HCT116 (cell line): ENCODE results near the gene ZNF451. TPM values are rescaled to one million over a fixed set of nuclear protein-coding genes. Genes with fewer than 3 reads are reported as not detected.

Experiments used
- ATAC-seq: fragments of 200-7000 bp; cut with Tn5 transposase; 2 replicates; pipeline ENCODE4 v1.9.1; 2020; ENCODE audit warnings: mild to moderate bottlenecking, moderate library complexity
- BruUV-seq: library from RNA; stranded (reverse); fragments of 400-500 nt; replicated peaks from 2 replicates; lab custom pipeline; 2021; lab: Mats Ljungman, UMichigan
- CTCF ChIA-PET: fragments of 300-600 bp; sonication (Branson Sonifier 250); formaldehyde crosslinking; loops from one replicate; lab custom pipeline; 2021; ENCODE audit warnings: antibody characterized with exemption; lab: Charles Lee
- POLR2A ChIA-PET: fragments of 300-600, 350-600 bp; sonication (Branson Sonifier 250); formaldehyde crosslinking; loops from one replicate; lab custom pipeline; 2021; ENCODE audit warnings: antibody characterized with exemption; lab: Charles Lee
- RAD21 ChIA-PET, 2 experiments: fragments of 300-600 bp; sonication (Branson Sonifier 250); formaldehyde crosslinking; loops; one replicate each; lab custom pipeline; 2023; ENCODE audit warnings: low total read pairs in 2 of 2; ENCODE audit not compliant: uncharacterized antibody in 2 of 2, unreplicated experiment in 2 of 2, low non-redundant PET in 1 of 2; lab: Charles Lee
- DNase-seq: peaks from one replicate; pipeline ENCODE4 v3.0.0-alpha.2; 2010; ENCODE audit warnings: low read depth, low spot score
- H2AFZ ChIP-seq: fragments of 200-600 bp; shearing (Covaris generic), sonication (generic); 2 replicates; pipeline ENCODE4 v1.6.1; 2017; ENCODE audit warnings: low read depth, mixed run types, mixed read lengths, antibody characterized with exemption, low read length; ENCODE audit not compliant: poor library complexity, severe bottlenecking
- H3K27ac ChIP-seq: 2 replicates; pipeline ENCODE4 v1.5.1; 2012; ENCODE audit warnings: low read depth, low read length
- H3K27me3 ChIP-seq: fragments of 200-600 bp; sonication (generic); 2 replicates; pipeline ENCODE4 v1.6.1; 2016; ENCODE audit warnings: mixed run types, low read length, mixed read lengths; ENCODE audit not compliant: insufficient read depth
- H3K36me3 ChIP-seq, 2 experiments: fragments of 200-500 bp in 1 of 2; fragments of 200-600 bp in 1 of 2; sonication (Bioruptor generic) in 1 of 2; sonication (generic) in 1 of 2; 2 replicates each; pipeline versions ENCODE4 v1.5.1 to v1.6.1; 2014 to 2016; ENCODE audit warnings: low read length in 2 of 2, inconsistent platforms in 1 of 2, mixed read lengths in 1 of 2, mixed run types in 1 of 2; ENCODE audit not compliant: insufficient read depth in 2 of 2, control insufficient read depth in 1 of 2
- H3K4me1 ChIP-seq, 2 experiments: fragments of 200-600 bp in 1 of 2; sonication (generic) in 1 of 2; 2 replicates each; pipeline versions ENCODE4 v1.5.1 to v1.6.1; 2012 to 2017; ENCODE audit warnings: low read length in 2 of 2, inconsistent platforms in 1 of 2, mild to moderate bottlenecking in 1 of 2, mixed read lengths in 1 of 2, mixed run types in 1 of 2, moderate library complexity in 1 of 2; ENCODE audit not compliant: insufficient read depth in 2 of 2, control insufficient read depth in 1 of 2
- H3K4me2 ChIP-seq: fragments of 200-600 bp; sonication (generic); 2 replicates; pipeline ENCODE4 v1.6.1; 2017; ENCODE audit warnings: mixed run types, low read length, mixed read lengths
- H3K4me3 ChIP-seq, 2 experiments: fragments of 200-600 bp in 1 of 2; sonication (generic) in 1 of 2; replicated peaks in 1 of 2; 2 replicates each; pipeline ENCODE4 v1.5.1; 2011 to 2016; ENCODE audit warnings: low read length in 2 of 2, control low read depth in 1 of 2, low read depth in 1 of 2, mild to moderate bottlenecking in 1 of 2, mixed read lengths in 1 of 2, mixed run types in 1 of 2
- H3K79me2 ChIP-seq: fragments of 200-600 bp; sonication (generic); 2 replicates; pipeline ENCODE4 v1.6.1; 2017; ENCODE audit warnings: mild to moderate bottlenecking, mixed run types, low read length, moderate library complexity, mixed read lengths; ENCODE audit not compliant: insufficient read depth
- H3K9ac ChIP-seq: fragments of 200-600 bp; sonication (generic); 2 replicates; pipeline ENCODE4 v1.6.1; 2016; ENCODE audit warnings: low read length, mixed read lengths
- H3K9me2 ChIP-seq: fragments of 200-600 bp; sonication (generic), shearing (Covaris generic); 2 replicates; pipeline ENCODE4 v1.6.1; 2017; ENCODE audit warnings: mixed run types, mild to moderate bottlenecking, moderate library complexity; ENCODE audit not compliant: insufficient read depth
- H3K9me3 ChIP-seq, 2 experiments: fragments of 200-500 bp in 1 of 2; fragments of 200-600 bp in 1 of 2; sonication (Bioruptor generic) in 1 of 2; sonication (generic) in 1 of 2; 2 replicates each; pipeline ENCODE4 v1.6.1; 2014 to 2017; ENCODE audit warnings: low read length in 2 of 2, mixed read lengths in 2 of 2, inconsistent platforms in 1 of 2, low read depth in 1 of 2, mild to moderate bottlenecking in 1 of 2, mixed run types in 1 of 2, moderate library complexity in 1 of 2; ENCODE audit not compliant: control insufficient read depth in 1 of 2, insufficient read depth in 1 of 2
- H4K20me1 ChIP-seq: fragments of 200-600 bp; sonication (generic), shearing (Covaris generic); 2 replicates; pipeline ENCODE4 v1.6.1; 2017; ENCODE audit warnings: mixed run types, mild to moderate bottlenecking, moderate library complexity; ENCODE audit not compliant: insufficient read depth
- ATF3 ChIP-seq: IDR thresholded peaks from 2 replicates; pipeline ENCODE4 v1.6.1; 2012
- CTCF ChIP-seq, 3 experiments: fragments of 200-600 bp in 1 of 3; sonication (generic) in 1 of 3; IDR thresholded peaks in 2 of 3; conservative IDR thresholded peaks in 1 of 3; 2 replicates each; pipeline ENCODE4 v1.5.1; 2012 to 2017; ENCODE audit warnings: low read depth in 2 of 3, low read length in 2 of 3, antibody characterized with exemption in 1 of 3, borderline replicate concordance in 1 of 3, control low read depth in 1 of 3, mild to moderate bottlenecking in 1 of 3, mixed read lengths in 1 of 3, mixed run types in 1 of 3, moderate library complexity in 1 of 3; ENCODE audit not compliant: insufficient read depth in 1 of 3
- EGR1 ChIP-seq: IDR thresholded peaks from 2 replicates; pipeline ENCODE4 v1.6.1; 2012; ENCODE audit warnings: low read depth
- EZH2phosphoT487 ChIP-seq: fragments of 200-600 bp; IDR thresholded peaks from 2 replicates; pipeline ENCODE4 v1.6.1; 2018; ENCODE audit warnings: antibody characterized with exemption, borderline replicate concordance
- FOSL1 ChIP-seq: IDR thresholded peaks from 2 replicates; pipeline ENCODE4 v1.6.1; 2012; ENCODE audit warnings: low read depth
- JUND ChIP-seq: IDR thresholded peaks from 2 replicates; pipeline ENCODE4 v1.6.1; 2012
- MAX ChIP-seq: IDR thresholded peaks from 2 replicates; pipeline ENCODE4 v1.6.1; 2012
- POLR2A ChIP-seq: IDR thresholded peaks from 2 replicates; pipeline ENCODE4 v1.7.0; 2011; ENCODE audit warnings: borderline replicate concordance; ENCODE audit not compliant: insufficient read depth, insufficient read length; ENCODE audit errors: extremely low read depth
- POLR2AphosphoS5 ChIP-seq: IDR thresholded peaks from 2 replicates; pipeline ENCODE4 v1.6.1; 2011; ENCODE audit warnings: mild to moderate bottlenecking, low read depth, low read length, moderate library complexity
- RAD21 ChIP-seq: IDR thresholded peaks from 2 replicates; pipeline ENCODE4 v1.6.1; 2012; ENCODE audit warnings: low read depth, mild to moderate bottlenecking
- REST ChIP-seq: IDR thresholded peaks from 2 replicates; pipeline ENCODE4 v1.6.1; 2012; ENCODE audit warnings: low read depth
- SIN3A ChIP-seq: IDR thresholded peaks from 2 replicates; pipeline ENCODE4 v1.6.1; 2012; ENCODE audit warnings: low read depth
- SRF ChIP-seq: IDR thresholded peaks from 2 replicates; pipeline ENCODE4 v1.6.1; 2012; ENCODE audit warnings: low read depth
- TCF7L2 ChIP-seq: IDR thresholded peaks from 2 replicates; pipeline ENCODE4 v1.7.0; 2011; ENCODE audit warnings: borderline replicate concordance, inconsistent platforms; ENCODE audit not compliant: insufficient read depth, insufficient read length; ENCODE audit errors: extremely low read depth
- ZBTB33 ChIP-seq: IDR thresholded peaks from 2 replicates; pipeline ENCODE4 v1.6.1; 2011; ENCODE audit warnings: mild to moderate bottlenecking, low read length, moderate library complexity; ENCODE audit not compliant: insufficient replicate concordance; ENCODE audit errors: extremely low read depth
- ZFX ChIP-seq: fragments of 450-650 bp; IDR thresholded peaks from 2 replicates; pipeline ENCODE4 v1.6.1; 2017
- intact Hi-C: fragments of 100-400 bp; cut with micrococcal nuclease; formaldehyde crosslinking; loops from 2 replicates; pipeline ENCODE4 v1.10.0; 2022
- total RNA-seq: library from RNA; stranded (reverse); gene quantifications from one replicate; pipeline ENCODE4 v1.2.1, GENCODE V29; 2021; ENCODE audit not compliant: unreplicated experiment

Gene ZNF451
- total RNA-seq, 1 experiment from 2014 or later, result 49.1 TPM

GRCh38 chr6:57207141-57207540 is 117.2 kb downstream of the ZNF451 start:
- Histone ChIP-seq H3K27me3 (no peaks in the 10 kb centered on the region), H3K4me3 (no peak overlapping the region), H3K4me2 (no peak overlapping the region), H3K9me3 (no peaks in the 10 kb centered on the region), H4K20me1 (no peaks in the 10 kb centered on the region; the same call in 1 of the 2 replicates), H3K4me1 (no peaks in the 10 kb centered on the region), H3K9ac (no peak overlapping the region), H3K27ac (no peak overlapping the region)
- POLR2A ChIA-PET, result interaction anchor here (1.0 kb wide), 1 partner anchor 14 kb away, joined by 4 read pairs; no protein-coding TSS in a partner anchor
- no TSS peak for BruUV-seq
- ATAC-seq, result no peak
- TF ChIP-seq CTCF (IDR thresholded peaks at IDR 0.05 in 2 of 3, conservative IDR thresholded peaks at IDR 0.05 in 1 of 3; ENCODE audit: borderline replicate concordance in 1 of 3, insufficient read depth in 1 of 3, low read depth in 2 of 3, low read length in 2 of 3), result no peak
- TF ChIP-seq EGR1, result no peak
- no peak for TF ChIP-seq JUND
- TF ChIP-seq ZFX, result no peak
- TF ChIP-seq POLR2A, result no peak
- no peak for TF ChIP-seq MAX
- TF ChIP-seq ZBTB33, result no peak
- no peak for TF ChIP-seq FOSL1
- no peak for TF ChIP-seq EZH2phosphoT487
- no peak for TF ChIP-seq ATF3
- TF ChIP-seq TCF7L2, result no peak
- no peak for TF ChIP-seq POLR2AphosphoS5
- no peak for TF ChIP-seq RAD21
- no peak for TF ChIP-seq SIN3A
- no peak for TF ChIP-seq SRF
- no peak for TF ChIP-seq REST
- TF ChIP-seq, all 23 proteins: peak for 0
- intact Hi-C loops, result no loop called here
- no peak for DNase-seq
- ChIA-PET RAD21 (no interaction called here), CTCF (no interaction called here)
- no peaks in the 10 kb centered on the region for H3K36me3 ChIP-seq
- H3K9me2 ChIP-seq, result no peaks in the 10 kb centered on the region
- H2AFZ ChIP-seq, result no peak overlapping the region
- peaks cover 14% of the 10 kb centered on the region for H3K79me2 ChIP-seq
